ENCODE data around the gene CACNA1B. TPM values are rescaled to one million over a fixed set of nuclear protein-coding genes. Genes with fewer than 3 reads are reported as not detected.

The CACNA1B gene
- total RNA-seq, 1 experiment from 2014 or later, result 1.7 TPM

GRCh38 chr9:138006576-138007233 is 129.1 kb downstream of the CACNA1B start:
- CTCF ChIA-PET, result no interaction called here
- intact Hi-C loops (cut with micrococcal nuclease), result no loop called here
- Histone ChIP-seq H2AFZ (ENCODE audit: low read depth, low read length, poor library complexity, severe bottlenecking) (no peak overlapping the region), H3K4me3 (replicated peaks in 1 of 2; ENCODE audit: low read depth in 1 of 2, low read length in 2 of 2) (no peak overlapping the region), H4K20me1 (ENCODE audit: insufficient read depth) (no peaks in the 10 kb centered on the region), H3K9me3 (ENCODE audit: control insufficient read depth in 1 of 2, insufficient read depth in 1 of 2, low read depth in 1 of 2, low read length in 2 of 2) (no peaks in the 10 kb centered on the region), H3K4me1 (ENCODE audit: control insufficient read depth in 1 of 2, insufficient read depth in 2 of 2, low read length in 2 of 2) (no peaks in the 10 kb centered on the region), H3K27me3 (ENCODE audit: insufficient read depth, low read length) (no peaks in the 10 kb centered on the region; the same call in 1 of the 2 replicates), H3K79me2 (ENCODE audit: insufficient read depth, low read length) (no peaks in the 10 kb centered on the region), H3K36me3 (ENCODE audit: control insufficient read depth in 1 of 2, insufficient read depth in 2 of 2, low read length in 2 of 2) (no peaks in the 10 kb centered on the region), H3K27ac (ENCODE audit: low read depth, low read length) (no peak overlapping the region), H3K9ac (ENCODE audit: low read length) (no peak overlapping the region), H3K9me2 (ENCODE audit: insufficient read depth) (no peaks in the 10 kb centered on the region), H3K4me2 (ENCODE audit: low read length) (no peak overlapping the region)
- POLR2A ChIA-PET, result no interaction called here
- DNase-seq (ENCODE audit: low read depth, low spot score) (no peak), ATAC-seq (no peak)
- RAD21 ChIA-PET (ENCODE audit: low non-redundant PET in 1 of 2, low total read pairs in 2 of 2, uncharacterized antibody in 2 of 2, unreplicated experiment in 2 of 2), result no interaction called here
- no TSS peak for BruUV-seq (replicated peaks)
- TF ChIP-seq REST (IDR thresholded peaks at IDR 0.05; ENCODE audit: low read depth) (no peak), CEBPB (IDR thresholded peaks at IDR 0.05; ENCODE audit: low read depth) (no peak)

GRCh38 chr9:138007566-138007917 is 130.0 kb downstream of the CACNA1B start:
- DNase-seq (ENCODE audit: low read depth, low spot score) (no peak), ATAC-seq (no peak)
- Histone ChIP-seq H4K20me1 (ENCODE audit: insufficient read depth) (no peaks in the 10 kb centered on the region), H3K4me2 (ENCODE audit: low read length) (no peak overlapping the region), H3K4me3 (replicated peaks in 1 of 2; ENCODE audit: low read depth in 1 of 2, low read length in 2 of 2) (no peak overlapping the region), H3K9ac (ENCODE audit: low read length) (no peak overlapping the region), H3K4me1 (ENCODE audit: control insufficient read depth in 1 of 2, insufficient read depth in 2 of 2, low read length in 2 of 2) (no peaks in the 10 kb centered on the region), H2AFZ (ENCODE audit: low read depth, low read length, poor library complexity, severe bottlenecking) (no peak overlapping the region), H3K9me3 (ENCODE audit: control insufficient read depth in 1 of 2, insufficient read depth in 1 of 2, low read depth in 1 of 2, low read length in 2 of 2) (no peaks in the 10 kb centered on the region), H3K36me3 (ENCODE audit: control insufficient read depth in 1 of 2, insufficient read depth in 2 of 2, low read length in 2 of 2) (no peaks in the 10 kb centered on the region), H3K27me3 (ENCODE audit: insufficient read depth, low read length) (no peaks in the 10 kb centered on the region; the same call in 1 of the 2 replicates), H3K79me2 (ENCODE audit: insufficient read depth, low read length) (no peaks in the 10 kb centered on the region), H3K27ac (ENCODE audit: low read depth, low read length) (no peak overlapping the region), H3K9me2 (ENCODE audit: insufficient read depth) (no peaks in the 10 kb centered on the region)
- ChIA-PET POLR2A (no interaction called here), CTCF (no interaction called here), RAD21 (ENCODE audit: low non-redundant PET in 1 of 2, low total read pairs in 2 of 2, uncharacterized antibody in 2 of 2, unreplicated experiment in 2 of 2) (no interaction called here)
- BruUV-seq (replicated peaks), result no TSS peak
- intact Hi-C loops (cut with micrococcal nuclease), result no loop called here
- no peak for TF ChIP-seq JUND (IDR thresholded peaks at IDR 0.05)
- no peak for TF ChIP-seq RAD21 (IDR thresholded peaks at IDR 0.05; ENCODE audit: low read depth)
- TF ChIP-seq CBX3 (IDR thresholded peaks at IDR 0.05; ENCODE audit: low read depth), result no peak
- TF ChIP-seq FOSL1 (IDR thresholded peaks at IDR 0.05; ENCODE audit: low read depth), result no peak
- no peak for TF ChIP-seq ZFX (IDR thresholded peaks at IDR 0.05)
- no peak for TF ChIP-seq SRF (IDR thresholded peaks at IDR 0.05; ENCODE audit: low read depth)
- TF ChIP-seq POLR2A (IDR thresholded peaks at IDR 0.05; ENCODE audit: borderline replicate concordance, extremely low read depth, insufficient read depth, insufficient read length), result no peak
- no peak for TF ChIP-seq ATF3 (IDR thresholded peaks at IDR 0.05)
- TF ChIP-seq REST (IDR thresholded peaks at IDR 0.05; ENCODE audit: low read depth), result no peak
- no peak for TF ChIP-seq ZNF274 (IDR thresholded peaks at IDR 0.05; ENCODE audit: low read depth, low read length)
- TF ChIP-seq TCF7L2 (IDR thresholded peaks at IDR 0.05; ENCODE audit: borderline replicate concordance, extremely low read depth, insufficient read depth, insufficient read length), result no peak
- no peak for TF ChIP-seq SIN3A (IDR thresholded peaks at IDR 0.05; ENCODE audit: low read depth)
